ENCODE results near the gene EHMT1. TPM values are rescaled to one million over a fixed set of nuclear protein-coding genes. Genes with fewer than 3 reads are reported as not detected.

The EHMT1 gene
- total and polyA plus RNA-seq, 2 of the 8 experiments (the other 6 are each of a cell fraction or from before 2014, with no cell fraction given): 95.7 to 163 TPM

GRCh38 chr9:137716694-137717287 lies 98.0 kb downstream of the EHMT1 start:
- WGBS, 2 experiments (ENCODE audit: extremely low coverage in 1 of 2, insufficient coverage in 1 of 2, insufficient read length in 1 of 2, insufficient replicate concordance in 2 of 2, low coverage in 1 of 2, low lambda C conversion rate in 2 of 2, missing lambda C conversion rate in 1 of 2): 91% methylated on average over 25 of the region's 25 CpGs; no CpG with 5 or more reads in 1 of the 2 experiments
- CTCF ChIA-PET (ENCODE audit: partially characterized antibody): interaction anchor here (1.1 kb wide), 1 partner anchor 44 kb away, joined by 3 read pairs; no protein-coding TSS in a partner anchor
- H4K20me1 ChIP-seq (replicated peaks in 1 of 2; ENCODE audit: control insufficient read depth in 1 of 2, insufficient read depth in 2 of 2, low read length in 2 of 2): peaks cover 0 to 6% of the 10 kb centered on the region in 2 experiments
- no peak overlapping the region for H3K18ac ChIP-seq (ENCODE audit: extremely low read depth, low read length)
- no peak overlapping the region for H3K9ac ChIP-seq (replicated peaks in 1 of 4; ENCODE audit: extremely low read depth in 1 of 4, low read depth in 3 of 4, low read length in 3 of 4)
- peaks cover 8% of the 10 kb centered on the region; the same call in 1 of the 2 replicates for H3K79me1 ChIP-seq (ENCODE audit: low read depth, low read length)
- no peak overlapping the region for H3K56ac ChIP-seq (replicated peaks; ENCODE audit: insufficient read length, low read depth, low read length)
- H3K4ac ChIP-seq (replicated peaks; ENCODE audit: insufficient read length, low read depth, low read length): no peak overlapping the region
- H3K4me2 ChIP-seq (ENCODE audit: insufficient read depth in 1 of 2, low read depth in 2 of 2, low read length in 2 of 2): no peak overlapping the region
- H2AFZ ChIP-seq (ENCODE audit: low read length): no peak overlapping the region
- 0 out of 2 replicates have a peak overlapping the region, but pooled peaks have one; percentile 24 for H2BK5ac ChIP-seq (ENCODE audit: low read depth, low read length)
- no peak overlapping the region for H3K27ac ChIP-seq (ENCODE audit: low read depth, low read length)
- H3K23ac ChIP-seq (ENCODE audit: insufficient read length): no peak overlapping the region
- no peak for TF ChIP-seq RBBP5 (IDR thresholded peaks at IDR 0.05; ENCODE audit: borderline replicate concordance, low read depth, low read length)
- TF ChIP-seq JUN (IDR thresholded peaks at IDR 0.05; ENCODE audit: low read depth, low read length): no peak
- TF ChIP-seq RAD21 (IDR thresholded peaks at IDR 0.05 in 1 of 2, conservative IDR thresholded peaks at IDR 0.05 in 1 of 2; ENCODE audit: low read depth in 2 of 2, low read length in 2 of 2): no peak
- TF ChIP-seq ASH2L (IDR thresholded peaks at IDR 0.05; ENCODE audit: low read length): no peak
- no peak for TF ChIP-seq POLR2AphosphoS5 (IDR thresholded peaks at IDR 0.05; ENCODE audit: low read depth, low read length)
- no peak for TF ChIP-seq TEAD4 (IDR thresholded peaks at IDR 0.05; ENCODE audit: low read depth, low read length)
- no peak for TF ChIP-seq NANOG (IDR thresholded peaks at IDR 0.05; ENCODE audit: insufficient read depth, low read depth, low read length, poor library complexity, severe bottlenecking)
- no peak overlapping the region for H3K14ac ChIP-seq (ENCODE audit: insufficient read length)
- H4K91ac ChIP-seq (replicated peaks; ENCODE audit: insufficient read length, low read length): no peak overlapping the region
- no peaks in the 10 kb centered on the region for H3K4me1 ChIP-seq (replicated peaks in 1 of 4; ENCODE audit: control insufficient read depth in 3 of 4, insufficient read depth in 4 of 4, low read length in 3 of 4)
- H4K8ac ChIP-seq (ENCODE audit: extremely low read depth, insufficient read depth, low read length): no peak overlapping the region
- H3K23me2 ChIP-seq (ENCODE audit: low read depth, low read length): peaks cover 4% of the 10 kb centered on the region; the same call in 1 of the 2 replicates
- no peak overlapping the region for H3K4me3 ChIP-seq (ENCODE audit: extremely low read depth in 1 of 4, insufficient read depth in 2 of 4, low read depth in 3 of 4, low read length in 4 of 4)
- DNase-seq (ENCODE audit: low read depth in 1 of 2, low spot score in 2 of 2): no peak
- H2BK12ac ChIP-seq (ENCODE audit: low read depth, low read length): no peak overlapping the region
- no peak for FAIRE-seq
- H2BK20ac ChIP-seq (ENCODE audit: low read length): no peak overlapping the region
- H2BK120ac ChIP-seq (replicated peaks; ENCODE audit: low read depth, low read length): no peak overlapping the region
- H4K5ac ChIP-seq (ENCODE audit: insufficient read length, low read depth, low read length): no peak overlapping the region
- POLR2A ChIA-PET (ENCODE audit: partially characterized antibody): no interaction called here
- peaks cover 0 to 15% of the 10 kb centered on the region in 2 experiments; a peak in 1 of 4 replicates for H3K9me3 ChIP-seq (ENCODE audit: insufficient read depth in 2 of 2, low read depth in 1 of 2, low read length in 1 of 2)
- H2AK5ac ChIP-seq (ENCODE audit: low read depth, low read length): no peak overlapping the region
- no peaks in the 10 kb centered on the region for H3K27me3 ChIP-seq (replicated peaks in 1 of 4; ENCODE audit: control insufficient read depth in 3 of 4, extremely low read depth in 1 of 4, insufficient read depth in 3 of 4, low read length in 3 of 4)
- H3K79me2 ChIP-seq (ENCODE audit: control insufficient read depth in 1 of 2, insufficient read depth in 2 of 2, low read length in 2 of 2): peaks cover 0 to 54% of the 10 kb centered on the region in 2 experiments; a peak in 3 of 4 replicates
- peaks cover 2 to 40% (median 18%) of the 10 kb centered on the region in 4 experiments; a peak in 6 of 8 replicates for H3K36me3 ChIP-seq (ENCODE audit: control insufficient read depth in 2 of 4, insufficient read depth in 4 of 4, low read length in 3 of 4)
- H2BK15ac ChIP-seq (ENCODE audit: low read length): no peak overlapping the region

Measured in H1 (cell line).